WTC11 (cell line): ENCODE results near the gene EFCAB8. TPM values are rescaled to one million over a fixed set of nuclear protein-coding genes. Genes with fewer than 3 reads are reported as not detected.

ENCODE experiments used
- ATAC-seq: fragments of 200-7000 bp; cut with Tn5 transposase; 2 replicates; pipeline ENCODE4 v1.10.0; 2021; ENCODE audit warnings: mild to moderate bottlenecking, moderate library complexity
- CTCF ChIA-PET: fragments of 300-600 bp; sonication (Branson Sonifier 250); formaldehyde crosslinking; loops from one replicate; lab custom pipeline; 2021; ENCODE audit warnings: antibody characterized with exemption; lab: Charles Lee
- POLR2A ChIA-PET: fragments of 350-600 bp; sonication (Branson Sonifier 250); formaldehyde crosslinking; loops from one replicate; lab custom pipeline; 2021; ENCODE audit warnings: antibody characterized with exemption; lab: Charles Lee
- DNase-seq: peaks from one replicate; pipeline ENCODE4 v3.0.0; 2021; ENCODE audit warnings: low spot score
- H3K27ac Mint-ChIP-seq: 2 replicates; pipeline ENCODE4 v1.8.0; 2021; ENCODE audit warnings: mixed read lengths
- H3K27me3 Mint-ChIP-seq: 2 replicates; pipeline ENCODE4 v1.8.0; 2021; ENCODE audit warnings: low read depth, mild to moderate bottlenecking, moderate library complexity, mixed read lengths
- H3K36me3 Mint-ChIP-seq: 2 replicates; pipeline ENCODE4 v1.8.0; 2021; ENCODE audit warnings: mixed read lengths
- H3K4me1 Mint-ChIP-seq: 2 replicates; pipeline ENCODE4 v1.8.0; 2022; ENCODE audit warnings: mixed read lengths
- H3K4me3 Mint-ChIP-seq: 2 replicates; pipeline ENCODE4 v1.8.0; 2021; ENCODE audit warnings: mild to moderate bottlenecking, moderate library complexity, mixed read lengths
- H3K9me3 Mint-ChIP-seq: 2 replicates; pipeline ENCODE4 v1.8.0; 2021; ENCODE audit warnings: mixed read lengths
- ATF2 ChIP-seq: sonication (generic); formaldehyde crosslinking; IDR thresholded peaks from 2 replicates; pipeline ENCODE4 v1.8.1; 2022; ENCODE audit warnings: low read depth, missing genetic modification reagents, borderline replicate concordance
- CBFB ChIP-seq: sonication (generic); formaldehyde crosslinking; IDR thresholded peaks from 2 replicates; pipeline ENCODE4 v1.8.1; 2022; ENCODE audit warnings: mild to moderate bottlenecking, low read depth, missing genetic modification reagents
- ESRRA ChIP-seq: sonication (generic); formaldehyde crosslinking; IDR thresholded peaks from 2 replicates; pipeline ENCODE4 v1.8.1; 2022; ENCODE audit warnings: mild to moderate bottlenecking, missing genetic modification reagents, borderline replicate concordance
- FOXJ3 ChIP-seq: sonication (generic); formaldehyde crosslinking; IDR thresholded peaks from 2 replicates; pipeline ENCODE4 v1.9.0; 2021; ENCODE audit warnings: missing genetic modification reagents, mild to moderate bottlenecking, borderline replicate concordance
- GRHL2 ChIP-seq: fragments of 250-450 bp; sonication (Bioruptor Pico); IDR thresholded peaks from 2 replicates; pipeline ENCODE4 v1.8.0; 2022; ENCODE audit warnings: mild to moderate bottlenecking, moderate library complexity; ENCODE audit not compliant: insufficient replicate concordance, severe bottlenecking
- HMGA2 ChIP-seq: fragments of 250-450 bp; sonication (Bioruptor Pico); IDR thresholded peaks from 2 replicates; pipeline ENCODE4 v1.4.0; 2021; ENCODE audit warnings: mild to moderate bottlenecking, moderate library complexity
- JUN ChIP-seq: sonication (generic); formaldehyde crosslinking; IDR thresholded peaks from 2 replicates; pipeline ENCODE4 v1.8.0; 2023; ENCODE audit warnings: mild to moderate bottlenecking, missing genetic modification reagents
- KAT7 ChIP-seq: sonication (generic); formaldehyde crosslinking; IDR thresholded peaks from 2 replicates; pipeline ENCODE4 v1.8.1; 2023; ENCODE audit warnings: missing genetic modification reagents, mild to moderate bottlenecking, borderline replicate concordance
- MLX ChIP-seq: sonication (generic); formaldehyde crosslinking; IDR thresholded peaks from 2 replicates; pipeline ENCODE4 v1.8.1; 2023; ENCODE audit warnings: mild to moderate bottlenecking, missing genetic modification reagents, moderate library complexity
- USF1 ChIP-seq: sonication (generic); formaldehyde crosslinking; IDR thresholded peaks from 2 replicates; pipeline ENCODE4 v1.8.0; 2022; ENCODE audit warnings: mild to moderate bottlenecking, missing genetic modification reagents
- ZNF219 ChIP-seq: sonication (generic); formaldehyde crosslinking; IDR thresholded peaks from 2 replicates; pipeline ENCODE4 v1.8.0; 2023; ENCODE audit warnings: missing genetic modification reagents, mild to moderate bottlenecking, borderline replicate concordance
- ZNF423 ChIP-seq: fragments of 250-450 bp; sonication (Bioruptor Pico); IDR thresholded peaks from 2 replicates; pipeline ENCODE4 v2.1.2; 2022; ENCODE audit warnings: mild to moderate bottlenecking, moderate library complexity
- total RNA-seq: library from RNA; stranded (reverse); gene quantifications from 3 replicates; pipeline ENCODE4 v1.2.3, GENCODE V29; 2021
- TF ChIP-seq, protein P1 (sequence below): sonication (generic); formaldehyde crosslinking; IDR thresholded peaks from 2 replicates; pipeline ENCODE4 v1.8.1; 2023; ENCODE audit warnings: mild to moderate bottlenecking, missing genetic modification reagents, borderline replicate concordance
- TF ChIP-seq, protein P2 (sequence below): sonication (generic); formaldehyde crosslinking; IDR thresholded peaks from 2 replicates; pipeline ENCODE4 v1.8.1; 2022; ENCODE audit warnings: low read depth, mild to moderate bottlenecking, moderate library complexity, missing genetic modification reagents, borderline replicate concordance
- TF ChIP-seq, protein P3 (sequence below): fragments of 250-450 bp; sonication (Bioruptor Pico); IDR thresholded peaks from 2 replicates; pipeline ENCODE4 v1.9.0; 2021; ENCODE audit warnings: mild to moderate bottlenecking, borderline replicate concordance

EFCAB8 gene
- total RNA-seq, 1 experiment from 2014 or later = 0.17 TPM

DNA sequence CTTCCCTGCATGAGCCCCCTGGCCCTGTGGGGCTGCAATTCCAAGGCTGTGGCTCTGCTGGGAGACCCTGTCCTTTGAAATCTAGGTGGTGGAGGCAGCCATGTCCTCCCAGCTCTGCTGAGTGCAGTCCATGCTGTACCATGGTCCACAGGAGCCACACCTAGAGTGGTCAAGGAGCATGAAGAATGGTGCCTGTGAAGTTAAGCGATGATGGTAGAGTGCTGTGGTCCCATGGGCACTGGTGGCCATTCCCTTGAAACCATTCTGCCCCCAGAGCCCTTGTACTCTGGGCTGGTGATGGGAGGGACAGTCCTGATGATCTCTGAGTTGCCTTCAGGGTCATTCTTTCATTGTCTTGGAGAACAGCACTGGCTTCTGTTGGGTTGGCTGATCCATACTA, 55.3 kb downstream of the EFCAB8 start:
- Mint-ChIP-seq H3K9me3 (peaks cover 30% of the 10 kb centered on the region), H3K27me3 (peaks cover 6% of the 10 kb centered on the region; the same call in 1 of the 2 replicates), H3K27ac (no peak overlapping the region), H3K4me3 (no peak overlapping the region), H3K4me1 (no peaks in the 10 kb centered on the region), H3K36me3 (peaks cover 10% of the 10 kb centered on the region)
- no peak for ATAC-seq
- TF ChIP-seq ZNF219 (CRISPR knock-in tag) (no peak), ESRRA (no peak), HMGA2 (CRISPR knock-in tag) (no peak), ATF2 (CRISPR knock-in tag) (no peak), JUN (CRISPR knock-in tag) (no peak), FOXJ3 (CRISPR knock-in tag) (no peak), CBFB (CRISPR knock-in tag) (no peak), MLX (CRISPR knock-in tag) (no peak), USF1 (CRISPR knock-in tag) (no peak), KAT7 (no peak), GRHL2 (CRISPR knock-in tag) (no peak), ZNF423 (CRISPR knock-in tag) (no peak)
- TF ChIP-seq, protein P1, sequence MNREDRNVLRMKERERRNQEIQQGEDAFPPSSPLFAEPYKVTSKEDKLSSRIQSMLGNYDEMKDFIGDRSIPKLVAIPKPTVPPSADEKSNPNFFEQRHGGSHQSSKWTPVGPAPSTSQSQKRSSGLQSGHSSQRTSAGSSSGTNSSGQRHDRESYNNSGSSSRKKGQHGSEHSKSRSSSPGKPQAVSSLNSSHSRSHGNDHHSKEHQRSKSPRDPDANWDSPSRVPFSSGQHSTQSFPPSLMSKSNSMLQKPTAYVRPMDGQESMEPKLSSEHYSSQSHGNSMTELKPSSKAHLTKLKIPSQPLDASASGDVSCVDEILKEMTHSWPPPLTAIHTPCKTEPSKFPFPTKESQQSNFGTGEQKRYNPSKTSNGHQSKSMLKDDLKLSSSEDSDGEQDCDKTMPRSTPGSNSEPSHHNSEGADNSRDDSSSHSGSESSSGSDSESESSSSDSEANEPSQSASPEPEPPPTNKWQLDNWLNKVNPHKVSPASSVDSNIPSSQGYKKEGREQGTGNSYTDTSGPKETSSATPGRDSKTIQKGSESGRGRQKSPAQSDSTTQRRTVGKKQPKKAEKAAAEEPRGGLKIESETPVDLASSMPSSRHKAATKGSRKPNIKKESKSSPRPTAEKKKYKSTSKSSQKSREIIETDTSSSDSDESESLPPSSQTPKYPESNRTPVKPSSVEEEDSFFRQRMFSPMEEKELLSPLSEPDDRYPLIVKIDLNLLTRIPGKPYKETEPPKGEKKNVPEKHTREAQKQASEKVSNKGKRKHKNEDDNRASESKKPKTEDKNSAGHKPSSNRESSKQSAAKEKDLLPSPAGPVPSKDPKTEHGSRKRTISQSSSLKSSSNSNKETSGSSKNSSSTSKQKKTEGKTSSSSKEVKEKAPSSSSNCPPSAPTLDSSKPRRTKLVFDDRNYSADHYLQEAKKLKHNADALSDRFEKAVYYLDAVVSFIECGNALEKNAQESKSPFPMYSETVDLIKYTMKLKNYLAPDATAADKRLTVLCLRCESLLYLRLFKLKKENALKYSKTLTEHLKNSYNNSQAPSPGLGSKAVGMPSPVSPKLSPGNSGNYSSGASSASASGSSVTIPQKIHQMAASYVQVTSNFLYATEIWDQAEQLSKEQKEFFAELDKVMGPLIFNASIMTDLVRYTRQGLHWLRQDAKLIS (CRISPR knock-in tag) = no peak
- TF ChIP-seq, protein P2, sequence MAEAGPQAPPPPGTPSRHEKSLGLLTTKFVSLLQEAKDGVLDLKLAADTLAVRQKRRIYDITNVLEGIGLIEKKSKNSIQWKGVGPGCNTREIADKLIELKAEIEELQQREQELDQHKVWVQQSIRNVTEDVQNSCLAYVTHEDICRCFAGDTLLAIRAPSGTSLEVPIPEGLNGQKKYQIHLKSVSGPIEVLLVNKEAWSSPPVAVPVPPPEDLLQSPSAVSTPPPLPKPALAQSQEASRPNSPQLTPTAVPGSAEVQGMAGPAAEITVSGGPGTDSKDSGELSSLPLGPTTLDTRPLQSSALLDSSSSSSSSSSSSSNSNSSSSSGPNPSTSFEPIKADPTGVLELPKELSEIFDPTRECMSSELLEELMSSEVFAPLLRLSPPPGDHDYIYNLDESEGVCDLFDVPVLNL = no peak
- TF ChIP-seq, protein P3, sequence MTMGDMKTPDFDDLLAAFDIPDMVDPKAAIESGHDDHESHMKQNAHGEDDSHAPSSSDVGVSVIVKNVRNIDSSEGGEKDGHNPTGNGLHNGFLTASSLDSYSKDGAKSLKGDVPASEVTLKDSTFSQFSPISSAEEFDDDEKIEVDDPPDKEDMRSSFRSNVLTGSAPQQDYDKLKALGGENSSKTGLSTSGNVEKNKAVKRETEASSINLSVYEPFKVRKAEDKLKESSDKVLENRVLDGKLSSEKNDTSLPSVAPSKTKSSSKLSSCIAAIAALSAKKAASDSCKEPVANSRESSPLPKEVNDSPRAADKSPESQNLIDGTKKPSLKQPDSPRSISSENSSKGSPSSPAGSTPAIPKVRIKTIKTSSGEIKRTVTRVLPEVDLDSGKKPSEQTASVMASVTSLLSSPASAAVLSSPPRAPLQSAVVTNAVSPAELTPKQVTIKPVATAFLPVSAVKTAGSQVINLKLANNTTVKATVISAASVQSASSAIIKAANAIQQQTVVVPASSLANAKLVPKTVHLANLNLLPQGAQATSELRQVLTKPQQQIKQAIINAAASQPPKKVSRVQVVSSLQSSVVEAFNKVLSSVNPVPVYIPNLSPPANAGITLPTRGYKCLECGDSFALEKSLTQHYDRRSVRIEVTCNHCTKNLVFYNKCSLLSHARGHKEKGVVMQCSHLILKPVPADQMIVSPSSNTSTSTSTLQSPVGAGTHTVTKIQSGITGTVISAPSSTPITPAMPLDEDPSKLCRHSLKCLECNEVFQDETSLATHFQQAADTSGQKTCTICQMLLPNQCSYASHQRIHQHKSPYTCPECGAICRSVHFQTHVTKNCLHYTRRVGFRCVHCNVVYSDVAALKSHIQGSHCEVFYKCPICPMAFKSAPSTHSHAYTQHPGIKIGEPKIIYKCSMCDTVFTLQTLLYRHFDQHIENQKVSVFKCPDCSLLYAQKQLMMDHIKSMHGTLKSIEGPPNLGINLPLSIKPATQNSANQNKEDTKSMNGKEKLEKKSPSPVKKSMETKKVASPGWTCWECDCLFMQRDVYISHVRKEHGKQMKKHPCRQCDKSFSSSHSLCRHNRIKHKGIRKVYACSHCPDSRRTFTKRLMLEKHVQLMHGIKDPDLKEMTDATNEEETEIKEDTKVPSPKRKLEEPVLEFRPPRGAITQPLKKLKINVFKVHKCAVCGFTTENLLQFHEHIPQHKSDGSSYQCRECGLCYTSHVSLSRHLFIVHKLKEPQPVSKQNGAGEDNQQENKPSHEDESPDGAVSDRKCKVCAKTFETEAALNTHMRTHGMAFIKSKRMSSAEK = no peak
- DNase-seq = no peak
- CTCF ChIA-PET = no interaction called here
- POLR2A ChIA-PET = no interaction called here
